ENCODE measurements around the gene PXN.
"Not testable (repeated sequence)": the region's sequence is repeated elsewhere in the genome, so short reads cannot be mapped to it uniquely, and the experiment has no call there.

PXN gene

DNA sequence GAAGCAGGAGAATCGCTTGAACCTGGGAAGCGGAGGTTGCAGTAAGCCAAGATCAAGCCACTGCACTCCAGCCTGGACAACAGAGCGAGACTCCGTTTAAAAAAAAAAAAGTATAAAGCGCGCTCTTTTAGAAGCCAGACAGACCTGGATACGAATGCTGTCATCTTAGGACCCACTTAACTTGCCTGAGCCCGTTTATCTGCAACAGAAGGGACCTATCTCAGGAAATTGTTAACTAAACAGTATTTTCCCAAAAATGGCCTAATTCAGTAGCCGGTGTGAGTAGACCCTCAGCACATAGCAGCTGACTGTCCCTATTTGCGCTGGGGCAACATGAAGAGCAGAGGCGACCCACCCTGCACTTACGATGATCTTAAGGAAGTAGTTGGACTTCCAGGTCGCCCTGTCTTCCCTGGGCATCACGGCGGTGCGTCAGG, 65.1 kb downstream of the PXN start:
- Mint-ChIP-seq H3K4me1 (peaks cover 25% of the 10 kb centered on the region), H3K36me3 (ENCODE audit: low read depth) (peaks cover 30% of the 10 kb centered on the region), H3K27ac (peak overlapping the region; percentile 97 to 99 (median 99)), H3K27me3 (ENCODE audit: low read depth) (peaks cover 4% of the 10 kb centered on the region), H3K4me3 (peak overlapping the region; percentile 96 to 100 (median 99)), H3K9me3 (no peaks in the 10 kb centered on the region)
- TF ChIP-seq CTCF (IDR thresholded peaks at IDR 0.05; ENCODE audit: unreplicated experiment in 3 of 3): no peak

DNA sequence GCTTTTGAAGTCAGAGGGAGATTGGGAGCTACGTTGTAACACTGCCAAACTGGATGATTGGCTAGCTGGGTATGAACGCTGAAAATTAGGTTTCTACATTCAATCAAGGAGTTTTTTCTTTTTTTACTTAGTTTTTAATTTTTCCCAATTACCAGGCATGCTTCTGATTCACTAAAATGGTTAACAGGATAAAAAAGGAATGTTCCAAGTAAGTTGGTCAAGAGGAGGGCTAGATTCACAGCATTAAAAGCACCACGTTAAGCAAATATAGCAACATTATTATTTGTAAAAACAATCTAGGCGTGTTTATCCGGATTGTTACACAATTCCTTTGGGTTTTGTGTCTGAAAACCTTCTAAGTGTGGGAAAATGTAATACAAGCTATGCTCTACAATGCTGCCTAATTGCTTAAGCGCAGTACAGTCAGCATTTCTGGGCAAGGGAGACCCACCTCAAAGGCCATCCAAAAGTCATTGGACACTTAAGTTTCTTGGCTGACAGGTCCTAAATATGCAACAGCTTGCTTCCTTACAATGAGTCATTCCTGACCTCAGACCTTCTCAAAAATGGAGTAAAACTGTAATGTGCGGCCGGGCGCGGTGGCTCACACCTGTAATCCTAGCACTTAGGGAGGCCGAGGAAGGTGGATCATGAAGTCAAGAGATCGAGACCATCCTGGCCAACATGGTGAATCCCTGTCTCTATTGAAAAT, 65.8 kb downstream of the PXN start:
- peaks cover 35% of the 10 kb centered on the region for H3K36me3 Mint-ChIP-seq (ENCODE audit: low read depth)
- no peak for TF ChIP-seq CTCF (IDR thresholded peaks at IDR 0.05; ENCODE audit: unreplicated experiment in 3 of 3)

GRCh38 chr12:120199025-120199424, 66.5 kb downstream of the PXN start:
- Mint-ChIP-seq H3K27ac (peak overlapping the region; percentile 67 to 97 (median 82)), H3K4me1 (peaks cover 30% of the 10 kb centered on the region), H3K9me3 (no peaks in the 10 kb centered on the region), H3K4me3 (peak overlapping the region; percentile 96 to 100 (median 99)), H3K36me3 (ENCODE audit: low read depth) (peaks cover 35% of the 10 kb centered on the region), H3K27me3 (ENCODE audit: low read depth) (peaks cover 4% of the 10 kb centered on the region)
- no peak for TF ChIP-seq CTCF (IDR thresholded peaks at IDR 0.05; ENCODE audit: unreplicated experiment in 3 of 3)

More for the DNA sequence above, 65.8 kb downstream of the PXN start:
- H3K9me3 Mint-ChIP-seq: no peaks in the 10 kb centered on the region
- peaks cover 4% of the 10 kb centered on the region for H3K27me3 Mint-ChIP-seq (ENCODE audit: low read depth)
- peaks cover 30% of the 10 kb centered on the region for H3K4me1 Mint-ChIP-seq
- H3K27ac Mint-ChIP-seq: peak overlapping the region; percentile 97 to 99 (median 99)
- peak overlapping the region; percentile 96 to 100 (median 99) for H3K4me3 Mint-ChIP-seq

GRCh38 chr12:120197542-120197887, 68.0 kb downstream of the PXN start:
- no peak for TF ChIP-seq CTCF (IDR thresholded peaks at IDR 0.05; ENCODE audit: unreplicated experiment in 3 of 3)
- peaks cover 35% of the 10 kb centered on the region for H3K36me3 Mint-ChIP-seq (ENCODE audit: low read depth)
- H3K4me3 Mint-ChIP-seq: peak overlapping the region; percentile 59 to 74 (median 68)
- H3K4me1 Mint-ChIP-seq: peaks cover 36% of the 10 kb centered on the region
- peaks cover 4% of the 10 kb centered on the region for H3K27me3 Mint-ChIP-seq (ENCODE audit: low read depth)
- H3K9me3 Mint-ChIP-seq: no peaks in the 10 kb centered on the region
- H3K27ac Mint-ChIP-seq: no peak overlapping the region

- H3K4me3 Mint-ChIP-seq: peak overlapping the region; percentile 59 to 74 (median 68)
- H3K27me3 Mint-ChIP-seq (ENCODE audit: low read depth); H3K9me3 Mint-ChIP-seq: not testable (repeated sequence)
- H3K36me3 Mint-ChIP-seq (ENCODE audit: low read depth): peaks cover 35% of the 10 kb centered on the region
- H3K27ac Mint-ChIP-seq: peak overlapping the region; percentile 33 to 70 (median 66)
- H3K4me1 Mint-ChIP-seq: peaks cover 32% of the 10 kb centered on the region
These were observed 68.6 kb downstream of the PXN start for GRCh38 chr12:120196817-120197541.

DNA sequence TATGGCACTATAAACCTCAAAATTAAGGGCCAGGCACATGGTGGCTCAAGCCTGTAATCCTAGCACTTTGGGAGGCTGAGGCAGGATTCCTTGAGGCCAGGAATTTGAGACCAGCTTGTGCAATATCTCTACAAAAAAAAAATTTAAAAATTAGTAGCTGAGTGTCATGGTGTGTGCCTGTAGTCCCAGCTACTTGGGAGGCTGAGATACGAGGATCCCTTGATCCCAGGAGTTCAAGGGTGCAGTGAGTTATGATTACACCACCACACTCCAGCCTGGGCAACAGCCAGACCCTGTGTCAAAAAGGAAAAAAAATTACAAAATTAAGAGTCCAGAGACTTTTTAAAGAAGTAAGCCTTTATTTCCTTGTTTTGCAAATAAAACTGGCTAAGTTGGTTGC, 69.2 kb downstream of the PXN start:
- Mint-ChIP-seq H3K4me3 (peak overlapping the region in 2 of 3 experiments; percentile 66 to 72), H3K27ac (no peak overlapping the region), H3K9me3 (no peaks in the 10 kb centered on the region), H3K36me3 (ENCODE audit: low read depth) (peaks cover 35% of the 10 kb centered on the region), H3K4me1 (peaks cover 30% of the 10 kb centered on the region), H3K27me3 (ENCODE audit: low read depth) (no peaks in the 10 kb centered on the region)
- TF ChIP-seq CTCF (IDR thresholded peaks at IDR 0.05; ENCODE audit: unreplicated experiment in 3 of 3): no peak
